RWPE1 (cell line): Measurements from ENCODE around the gene P3H4.

Experiments used
- CTCF ChIA-PET: fragments of 350-600 bp; sonication (Branson Sonifier 250); formaldehyde crosslinking; extraction: SDS; loops from one replicate; lab custom pipeline; 2021; lab: Yijun Ruan, JAX
- POLR2A ChIA-PET: fragments of 400-600 bp; formaldehyde crosslinking; extraction: SDS; loops from one replicate; lab custom pipeline; 2020; ENCODE audit warnings: antibody characterized with exemption; ENCODE audit not compliant: low non-redundant PET; lab: Yijun Ruan, JAX
- DNase-seq: peaks from one replicate; pipeline ENCODE4 v3.0.0; 2012; ENCODE audit warnings: low spot score
- H3K27ac ChIP-seq: fragments of 450-650 bp; 2 replicates; pipeline ENCODE4 v1.5.1; 2017
- TF ChIP-seq, protein P1 (sequence below): fragments of 450-650 bp; conservative IDR thresholded peaks from 2 replicates; pipeline ENCODE4 v1.5.1; 2017; ENCODE audit warnings: low read depth, mild to moderate bottlenecking

Gene P3H4

GRCh38 chr17:41785091-41785858 lies 26.5 kb downstream of the P3H4 start:
- CTCF ChIA-PET: interaction anchor here (0.6 to 2.9 kb wide), 9 partner anchors 8 to 43 kb away, joined by 3 to 51 read pairs (median 5); partner anchors contain the start of gene P3H4
- DNase-seq: peak; percentile 44
- peak overlapping the region; percentile 97 for H3K27ac ChIP-seq
- TF ChIP-seq, protein P1, sequence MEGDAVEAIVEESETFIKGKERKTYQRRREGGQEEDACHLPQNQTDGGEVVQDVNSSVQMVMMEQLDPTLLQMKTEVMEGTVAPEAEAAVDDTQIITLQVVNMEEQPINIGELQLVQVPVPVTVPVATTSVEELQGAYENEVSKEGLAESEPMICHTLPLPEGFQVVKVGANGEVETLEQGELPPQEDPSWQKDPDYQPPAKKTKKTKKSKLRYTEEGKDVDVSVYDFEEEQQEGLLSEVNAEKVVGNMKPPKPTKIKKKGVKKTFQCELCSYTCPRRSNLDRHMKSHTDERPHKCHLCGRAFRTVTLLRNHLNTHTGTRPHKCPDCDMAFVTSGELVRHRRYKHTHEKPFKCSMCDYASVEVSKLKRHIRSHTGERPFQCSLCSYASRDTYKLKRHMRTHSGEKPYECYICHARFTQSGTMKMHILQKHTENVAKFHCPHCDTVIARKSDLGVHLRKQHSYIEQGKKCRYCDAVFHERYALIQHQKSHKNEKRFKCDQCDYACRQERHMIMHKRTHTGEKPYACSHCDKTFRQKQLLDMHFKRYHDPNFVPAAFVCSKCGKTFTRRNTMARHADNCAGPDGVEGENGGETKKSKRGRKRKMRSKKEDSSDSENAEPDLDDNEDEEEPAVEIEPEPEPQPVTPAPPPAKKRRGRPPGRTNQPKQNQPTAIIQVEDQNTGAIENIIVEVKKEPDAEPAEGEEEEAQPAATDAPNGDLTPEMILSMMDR: no peak
- POLR2A ChIA-PET: interaction anchor here (0.9 to 4.1 kb wide), 4 partner anchors 11 to 24 kb away, joined by 3 to 90 read pairs (median 6); no protein-coding TSS in a partner anchor

DNA sequence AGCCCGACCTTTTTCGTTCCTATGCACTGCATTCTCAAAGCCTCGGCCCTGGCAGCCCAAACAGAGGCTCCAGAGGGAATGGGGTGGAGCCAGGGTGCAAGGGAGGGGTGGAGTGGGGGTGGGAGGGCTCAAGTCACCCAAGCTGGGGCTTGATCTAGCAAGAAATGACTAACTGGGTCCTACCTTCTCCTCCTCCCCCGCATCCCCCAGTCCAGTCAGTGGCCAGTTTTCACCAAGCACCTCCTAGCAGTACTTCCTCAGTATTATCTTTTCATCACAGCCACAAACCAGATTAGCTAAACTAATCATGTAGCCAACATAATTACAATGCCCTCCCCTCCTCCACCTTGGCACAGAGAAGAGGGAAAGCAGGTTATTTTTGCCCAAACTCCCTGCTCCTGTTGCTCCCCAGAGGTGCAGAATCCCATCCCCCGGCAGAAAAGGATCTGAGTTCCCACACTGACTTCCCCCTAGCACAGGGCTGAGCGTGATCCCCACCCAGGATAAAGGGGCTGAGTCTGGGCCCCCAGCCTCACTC lies 27.5 kb downstream of the P3H4 start:
- CTCF ChIA-PET: interaction anchor here (0.6 to 1.6 kb wide), 3 partner anchors 17 to 27 kb away, joined by 3 to 9 read pairs (median 4); partner anchors contain the start of gene P3H4
- peak; percentile 84 for DNase-seq
- TF ChIP-seq, protein P1: no peak
- POLR2A ChIA-PET: interaction anchor here (0.5 to 4.1 kb wide), 2 partner anchors 16 to 40 kb away, joined by 6 to 90 read pairs; no protein-coding TSS in a partner anchor
- H3K27ac ChIP-seq: peak overlapping the region; percentile 97

GRCh38 chr17:41782142-41782541 lies 29.6 kb downstream of the P3H4 start:
- POLR2A ChIA-PET: interaction anchor here (1.3 kb wide), 1 partner anchor 11 kb away, joined by 4 read pairs; no protein-coding TSS in a partner anchor
- H3K27ac ChIP-seq: peak overlapping the region; percentile 97
- CTCF ChIA-PET: interaction anchor here (1.6 to 2.8 kb wide), 2 partner anchors 19 to 29 kb away, joined by 5 to 10 read pairs; partner anchors contain the start of gene P3H4
- DNase-seq: no peak
- TF ChIP-seq, protein P1: no peak

DNA sequence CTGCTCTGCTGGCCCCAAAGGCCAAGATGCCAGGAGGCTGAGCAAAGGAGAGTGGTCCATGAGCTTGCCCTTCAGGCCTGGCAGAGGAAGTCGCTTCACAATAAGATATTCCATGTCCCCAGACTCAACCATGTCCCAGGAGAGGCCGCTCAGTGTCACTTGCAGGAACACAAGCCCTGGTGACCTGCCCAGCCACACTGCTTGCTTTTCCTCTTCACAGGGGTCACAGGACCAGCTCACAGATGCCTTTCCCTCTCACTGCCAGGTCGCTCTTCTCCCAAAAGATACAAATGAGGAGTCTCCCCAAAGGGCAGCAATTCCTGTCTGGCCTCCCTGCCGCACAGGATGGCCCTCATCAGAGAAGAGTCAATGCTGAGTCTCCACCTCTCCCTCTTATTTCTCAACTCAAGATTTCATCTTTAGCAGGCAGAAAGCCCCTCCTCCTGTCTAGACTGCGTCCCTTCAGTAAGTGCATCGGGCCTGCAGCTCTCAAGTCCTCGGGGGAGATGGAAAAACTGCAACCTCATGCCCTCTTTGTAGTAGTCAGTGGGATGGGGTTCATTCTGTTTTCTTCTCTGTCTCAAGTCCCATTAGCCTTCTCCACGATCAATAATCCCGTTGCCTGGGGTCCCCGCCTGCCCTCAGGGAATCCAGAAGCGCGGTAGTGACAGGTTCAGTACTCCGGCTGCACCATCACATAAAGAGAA lies 30.2 kb downstream of the P3H4 start:
- POLR2A ChIA-PET: interaction anchor here (0.6 to 1.3 kb wide), 3 partner anchors 11 to 64 kb away, joined by 4 read pairs; no protein-coding TSS in a partner anchor
- CTCF ChIA-PET: interaction anchor here (0.8 to 2.8 kb wide), 3 partner anchors 20 to 44 kb away, joined by 5 to 10 read pairs (median 6); partner anchors contain the start of gene P3H4
- H3K27ac ChIP-seq: peak overlapping the region; percentile 97
- DNase-seq: no peak
- TF ChIP-seq, protein P1: no peak

GRCh38 chr17:41779954-41780353 lies 31.8 kb downstream of the P3H4 start:
- DNase-seq: no peak
- ChIA-PET POLR2A (no interaction called here), CTCF (interaction anchor here (0.7 to 2.8 kb wide), 2 partner anchors 21 to 158 kb away, joined by 4 to 10 read pairs; no protein-coding TSS in a partner anchor)
- H3K27ac ChIP-seq: peak overlapping the region; percentile 97
- TF ChIP-seq, protein P1: no peak
